GM12801 (cell line): Measurements from ENCODE around the gene VWA5B1.

Experiments
- TF ChIP-seq, protein P1 (sequence below): IDR thresholded peaks from one replicate; pipeline ENCODE4 v1.5.1; 2011; ENCODE audit warnings: control low read depth; ENCODE audit not compliant: insufficient read length; ENCODE audit errors: extremely low read depth

VWA5B1 gene

DNA sequence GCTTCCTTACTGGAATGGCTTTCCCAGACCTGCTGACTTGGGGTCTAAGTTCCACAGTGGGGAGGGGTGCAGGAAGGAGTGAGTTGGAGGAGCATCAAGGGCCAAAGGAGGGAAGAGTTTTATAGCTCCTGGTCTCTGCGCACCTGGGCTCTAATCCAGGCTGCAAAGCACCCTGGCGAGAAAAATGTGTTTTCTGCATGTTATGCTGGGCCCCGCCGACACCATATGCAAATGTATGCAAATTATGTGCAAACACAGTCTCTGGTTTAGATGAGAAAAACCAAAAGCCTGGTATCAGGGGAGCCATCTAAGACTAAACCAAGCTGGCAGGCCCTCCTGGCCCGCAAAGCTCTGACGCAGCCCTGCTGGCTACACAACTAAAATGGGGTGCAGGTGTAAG is 95.0 kb downstream of the VWA5B1 start:
- TF ChIP-seq, protein P1, sequence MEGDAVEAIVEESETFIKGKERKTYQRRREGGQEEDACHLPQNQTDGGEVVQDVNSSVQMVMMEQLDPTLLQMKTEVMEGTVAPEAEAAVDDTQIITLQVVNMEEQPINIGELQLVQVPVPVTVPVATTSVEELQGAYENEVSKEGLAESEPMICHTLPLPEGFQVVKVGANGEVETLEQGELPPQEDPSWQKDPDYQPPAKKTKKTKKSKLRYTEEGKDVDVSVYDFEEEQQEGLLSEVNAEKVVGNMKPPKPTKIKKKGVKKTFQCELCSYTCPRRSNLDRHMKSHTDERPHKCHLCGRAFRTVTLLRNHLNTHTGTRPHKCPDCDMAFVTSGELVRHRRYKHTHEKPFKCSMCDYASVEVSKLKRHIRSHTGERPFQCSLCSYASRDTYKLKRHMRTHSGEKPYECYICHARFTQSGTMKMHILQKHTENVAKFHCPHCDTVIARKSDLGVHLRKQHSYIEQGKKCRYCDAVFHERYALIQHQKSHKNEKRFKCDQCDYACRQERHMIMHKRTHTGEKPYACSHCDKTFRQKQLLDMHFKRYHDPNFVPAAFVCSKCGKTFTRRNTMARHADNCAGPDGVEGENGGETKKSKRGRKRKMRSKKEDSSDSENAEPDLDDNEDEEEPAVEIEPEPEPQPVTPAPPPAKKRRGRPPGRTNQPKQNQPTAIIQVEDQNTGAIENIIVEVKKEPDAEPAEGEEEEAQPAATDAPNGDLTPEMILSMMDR, result no peak

DNA sequence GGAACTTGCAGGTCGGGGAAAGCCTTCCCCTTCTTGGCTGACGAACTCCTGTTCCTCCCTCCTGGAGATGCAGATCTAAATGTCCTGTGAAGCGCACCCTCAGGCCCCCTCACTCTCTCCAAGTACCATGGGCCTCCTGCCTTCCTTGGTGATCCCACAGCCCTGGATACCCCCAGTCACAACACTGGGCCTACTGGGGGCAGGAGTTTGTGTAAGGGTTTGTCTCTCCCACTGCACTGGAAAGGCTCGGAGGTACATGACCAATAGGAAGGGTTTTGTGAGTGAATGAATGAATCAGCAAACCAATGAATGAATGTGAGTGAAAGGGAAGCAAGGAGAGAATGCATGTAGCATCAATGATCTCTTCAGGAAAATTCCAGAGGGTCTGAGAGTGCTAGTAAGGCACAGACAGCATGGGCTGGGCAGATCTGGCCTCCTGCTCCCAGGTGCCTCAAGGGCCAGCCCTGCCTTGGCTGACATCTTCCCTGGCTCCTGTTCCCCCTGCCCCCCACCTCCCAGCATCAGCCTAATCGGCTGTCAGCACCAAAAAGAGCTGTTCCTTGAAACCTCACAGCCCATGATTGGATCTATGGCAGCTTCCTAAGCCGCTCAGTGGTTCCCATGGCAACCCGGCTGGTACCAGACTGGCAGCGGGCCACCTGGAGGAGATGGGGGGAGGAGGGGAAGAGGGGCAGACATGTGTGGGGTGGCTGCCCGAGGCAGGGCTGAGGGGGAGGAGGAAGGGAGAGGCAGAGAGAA is 95.8 kb downstream of the VWA5B1 start:
- TF ChIP-seq, protein P1, result no peak

DNA sequence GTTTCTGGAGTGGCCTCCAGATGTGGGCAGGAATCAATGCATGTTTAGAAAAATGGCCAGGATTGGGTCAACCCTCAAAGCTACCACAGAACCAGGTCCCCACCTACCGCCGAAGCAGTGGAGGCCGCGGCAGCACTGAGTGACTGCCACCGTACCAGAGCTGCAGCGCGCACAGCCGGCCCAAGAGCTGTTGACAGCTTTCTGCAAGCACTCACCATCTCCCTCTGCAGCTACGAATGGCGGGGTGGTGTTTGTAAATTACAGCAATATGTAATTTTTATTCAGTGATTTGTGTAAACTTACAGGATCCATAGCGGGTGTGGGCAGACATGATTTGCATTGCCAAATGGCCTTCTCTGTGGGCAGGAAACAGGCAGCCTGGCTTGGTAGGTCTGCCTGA is 98.9 kb downstream of the VWA5B1 start:
- TF ChIP-seq, protein P1, result no peak

DNA sequence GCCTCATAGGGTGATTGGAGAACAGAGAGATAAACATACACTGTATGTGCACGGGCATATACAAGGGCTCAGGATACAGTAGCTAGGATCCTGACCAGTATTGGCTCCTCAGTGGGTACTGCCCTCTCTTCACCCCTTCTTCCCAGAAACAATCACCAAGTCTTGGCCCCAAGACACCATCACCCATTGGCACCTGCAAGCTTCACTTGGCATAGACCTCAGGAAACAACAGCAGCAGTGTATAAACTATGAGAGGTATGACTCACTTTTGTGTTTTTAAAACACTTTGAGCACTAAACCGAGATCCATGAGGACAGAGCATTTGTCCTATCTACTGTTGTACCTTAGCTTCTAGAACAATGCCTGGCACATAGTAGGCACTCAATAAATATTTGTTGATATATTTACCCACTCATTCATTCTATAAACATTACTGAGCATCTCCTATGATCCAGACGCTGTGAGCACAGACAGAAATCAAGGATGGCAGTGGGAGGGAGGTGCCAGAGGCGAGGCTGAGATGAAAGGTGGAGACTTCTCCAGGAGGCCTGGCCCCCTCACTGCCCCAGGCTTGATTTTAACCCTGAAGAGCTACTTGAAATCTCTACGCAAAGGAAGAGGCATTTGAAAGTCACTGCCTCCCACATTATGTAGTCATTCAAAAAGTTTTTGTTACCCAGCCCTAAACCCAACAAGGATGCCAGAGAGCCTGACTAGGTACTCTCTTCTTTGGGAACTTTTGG is 100.1 kb downstream of the VWA5B1 start:
- TF ChIP-seq, protein P1, result no peak

DNA sequence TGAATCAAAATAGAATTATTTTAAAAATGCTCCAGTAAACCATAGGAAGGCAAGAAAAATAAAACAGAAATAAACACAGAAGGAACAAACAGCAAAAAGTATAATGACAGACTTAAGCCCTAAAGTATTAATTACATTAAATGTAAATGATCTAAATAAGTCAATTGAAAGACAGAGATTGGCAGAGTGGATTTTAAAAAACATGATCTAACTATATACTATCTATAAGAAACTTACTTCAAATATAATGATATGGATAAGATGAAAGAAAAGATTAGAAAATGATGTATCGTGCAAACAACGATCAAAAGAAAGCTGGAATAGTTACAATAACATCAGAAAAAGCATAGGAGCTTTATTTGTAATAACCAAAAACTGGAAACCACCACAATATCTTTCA is 104.6 kb downstream of the VWA5B1 start:
- TF ChIP-seq, protein P1, result no peak

DNA sequence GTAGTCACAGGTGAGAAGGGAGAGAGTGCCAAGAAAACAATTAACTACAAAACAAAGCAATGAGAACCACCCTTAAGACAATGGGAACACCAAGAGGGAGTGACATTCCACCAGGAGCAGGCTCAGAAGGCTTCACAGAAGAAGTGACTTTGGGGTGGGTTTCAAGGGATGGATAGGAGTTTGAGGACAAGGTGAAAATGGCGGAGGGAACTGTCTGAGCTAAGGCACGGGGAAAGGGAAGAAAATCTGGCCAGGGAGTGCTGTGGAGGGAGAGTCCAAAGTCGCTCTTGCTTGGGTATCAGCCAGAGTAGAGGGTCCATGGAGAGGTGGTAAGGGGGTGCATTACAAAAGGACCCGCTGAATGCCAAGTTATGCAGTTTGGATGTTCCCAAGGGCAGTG is 108.1 kb downstream of the VWA5B1 start:
- TF ChIP-seq, protein P1, result no peak

DNA sequence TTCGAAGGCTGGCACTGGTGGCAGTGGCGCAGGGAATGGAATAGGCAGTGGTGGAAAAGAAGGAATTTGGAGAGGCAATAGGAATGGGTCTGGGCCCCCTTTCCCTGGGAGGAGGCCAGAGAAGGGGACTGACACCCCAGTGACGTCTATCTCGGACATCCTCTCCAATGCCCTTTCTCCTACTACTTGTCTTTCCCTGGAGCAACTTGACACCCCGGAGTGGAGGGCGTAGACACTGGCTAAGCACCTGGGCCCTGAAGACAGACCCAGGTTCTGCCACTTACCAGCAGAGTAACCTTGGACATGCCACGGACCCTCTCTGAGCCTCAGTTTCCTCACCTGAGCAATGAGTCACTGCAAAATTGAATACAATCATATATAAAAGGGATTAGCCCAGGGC is 108.5 kb downstream of the VWA5B1 start:
- TF ChIP-seq, protein P1, result no peak
